Amygdala (tissue), 56 donors: ENCODE results near the gene ABO.
"Not testable (repeated sequence)": the region's sequence is repeated elsewhere in the genome, so short reads cannot be mapped to it uniquely, and the experiment has no call there.

Source experiments
- DNase-seq, 56 donors: peaks; one replicate each; lab custom pipeline; 2025; lab: John Stamatoyannopoulos, UW

Gene ABO

GRCh38 chr9:133294257-133294656, 19.3 kb upstream of the ABO start:
- no peak for DNase-seq

GRCh38 chr9:133290751-133291302, 15.8 kb upstream of the ABO start:
- DNase-seq, result no peak

GRCh38 chr9:133286523-133286922, 11.5 kb upstream of the ABO start:
- no peak for DNase-seq

GRCh38 chr9:133285252-133285775, 10.3 kb upstream of the ABO start:
- no peak for DNase-seq

GRCh38 chr9:133284362-133284761, 9.4 kb upstream of the ABO start:
- no peak for DNase-seq

GRCh38 chr9:133283255-133284032, 8.4 kb upstream of the ABO start:
- not testable (repeated sequence) for DNase-seq

- DNase-seq, result no peak
These were observed 7.7 kb upstream of the ABO start for GRCh38 chr9:133282464-133283238.

- DNase-seq, result no peak
These were observed 5.4 kb upstream of the ABO start for GRCh38 chr9:133280392-133280791.

- no peak for DNase-seq
These were observed 3.4 kb upstream of the ABO start for GRCh38 chr9:133278161-133279114.

- no peak for DNase-seq
These were observed 2.5 kb upstream of the ABO start for GRCh38 chr9:133277467-133277866.

GRCh38 chr9:133276923-133277322, 1.9 kb upstream of the ABO start:
- no peak for DNase-seq

GRCh38 chr9:133276001-133276884, 1.2 kb upstream of the ABO start:
- peak in 9 of 56 donors; percentile 4 to 43 (median 24) for DNase-seq

GRCh38 chr9:133274236-133275104, 531 bp downstream of the ABO start:
- DNase-seq, result no peak

GRCh38 chr9:133273819-133274218, 1.2 kb downstream of the ABO start:
- no peak for DNase-seq

- no peak for DNase-seq
These were observed 1.9 kb downstream of the ABO start for GRCh38 chr9:133273098-133273497.

- DNase-seq, result no peak
These were observed 5.3 kb downstream of the ABO start for GRCh38 chr9:133269537-133270362.

- DNase-seq, result not testable (repeated sequence)
These were observed 5.9 kb downstream of the ABO start for GRCh38 chr9:133269136-133269535.
